HG03457 (cell line): Measurements from ENCODE around the gene RAB6B.

Source experiments
- ATAC-seq: cut with Tn5 transposase; IDR thresholded peaks from one replicate; pipeline ENCODE4 v1.9.1; 2021; ENCODE audit warnings: moderate number of reproducible peaks; ENCODE audit not compliant: unreplicated experiment

The RAB6B gene

GRCh38 chr3:133860519-133860918 lies 35.2 kb downstream of the RAB6B start:
- ATAC-seq, result no peak

- no peak for ATAC-seq
These were observed 36.1 kb downstream of the RAB6B start for GRCh38 chr3:133859381-133860234.

- ATAC-seq, result no peak
These were observed 37.9 kb downstream of the RAB6B start for GRCh38 chr3:133857767-133858166.

- no peak for ATAC-seq
These were observed 39.4 kb downstream of the RAB6B start for GRCh38 chr3:133856316-133856715.

- ATAC-seq, result no peak
These were observed 39.9 kb downstream of the RAB6B start for GRCh38 chr3:133855772-133856171.

- ATAC-seq, result no peak
These were observed 40.7 kb downstream of the RAB6B start for GRCh38 chr3:133855002-133855370.

- ATAC-seq, result no peak
These were observed 41.2 kb downstream of the RAB6B start for GRCh38 chr3:133854264-133855001.

- no peak for ATAC-seq
These were observed 41.8 kb downstream of the RAB6B start for GRCh38 chr3:133853925-133854227.

- no peak for ATAC-seq
These were observed 42.4 kb downstream of the RAB6B start for GRCh38 chr3:133853063-133853924.

GRCh38 chr3:133851931-133852330 lies 43.8 kb downstream of the RAB6B start:
- no peak for ATAC-seq

- ATAC-seq, result no peak
These were observed 44.3 kb downstream of the RAB6B start for GRCh38 chr3:133851266-133851906.

GRCh38 chr3:133850034-133850433 lies 45.6 kb downstream of the RAB6B start:
- ATAC-seq, result no peak

GRCh38 chr3:133849346-133849745 lies 46.3 kb downstream of the RAB6B start:
- no peak for ATAC-seq

- no peak for ATAC-seq
These were observed 50.6 kb downstream of the RAB6B start for GRCh38 chr3:133845127-133845526.

GRCh38 chr3:133843634-133844033 lies 52.0 kb downstream of the RAB6B start:
- no peak for ATAC-seq

GRCh38 chr3:133842158-133842557 lies 53.5 kb downstream of the RAB6B start:
- ATAC-seq, result no peak

- no peak for ATAC-seq
These were observed 54.5 kb downstream of the RAB6B start for GRCh38 chr3:133841196-133841595.

GRCh38 chr3:133840767-133841166 lies 54.9 kb downstream of the RAB6B start:
- ATAC-seq, result no peak

- ATAC-seq, result no peak
These were observed 55.5 kb downstream of the RAB6B start for GRCh38 chr3:133840055-133840737.
